Measurements from ENCODE around the gene UNCX.

GRCh38 chr7:1243964-1244416 lies 11.3 kb downstream of the UNCX start:
- TF ChIP-seq JUND (IDR thresholded peaks at IDR 0.05; ENCODE audit: low read length) (no peak), BRCA1 (IDR thresholded peaks at IDR 0.05; ENCODE audit: low read depth, low read length) (no peak)
